H9 (cell line): ENCODE measurements around the gene AACS. TPM values are rescaled to one million over a fixed set of nuclear protein-coding genes. Genes with fewer than 3 reads are reported as not detected.

Source experiments
- DNase-seq: peaks from one replicate; pipeline ENCODE4 v3.0.0-alpha.2; 2017
- H2AFZ ChIP-seq: one replicate; pipeline ENCODE4 v1.6.1; 2013; ENCODE audit warnings: mild to moderate bottlenecking, low read length, control low read depth, moderate library complexity
- H2AK5ac ChIP-seq: 2 replicates; pipeline ENCODE4 v1.6.1; 2013; ENCODE audit warnings: low read length, control low read depth, mixed read lengths; ENCODE audit not compliant: insufficient read length
- H2BK120ac ChIP-seq: one replicate; pipeline ENCODE4 v1.6.1; 2013; ENCODE audit warnings: low read depth, mild to moderate bottlenecking, low read length, control low read depth, inconsistent platforms; ENCODE audit not compliant: poor library complexity, severe bottlenecking
- H2BK12ac ChIP-seq: 2 replicates; pipeline ENCODE4 v1.6.1; 2013; ENCODE audit warnings: low read length, control low read depth, mixed read lengths, low read depth; ENCODE audit not compliant: insufficient read length
- H2BK15ac ChIP-seq: 2 replicates; pipeline ENCODE4 v1.6.1; 2013; ENCODE audit warnings: low read depth, low read length, control low read depth
- H2BK20ac ChIP-seq: one replicate; pipeline ENCODE4 v1.6.1; 2013; ENCODE audit warnings: low read depth, mild to moderate bottlenecking, low read length, control low read depth, inconsistent platforms; ENCODE audit not compliant: poor library complexity, severe bottlenecking
- H2BK5ac ChIP-seq: 2 replicates; pipeline ENCODE4 v1.6.1; 2013; ENCODE audit warnings: low read length, control low read depth, mixed read lengths; ENCODE audit not compliant: insufficient read length
- H3K14ac ChIP-seq: 2 replicates; pipeline ENCODE4 v1.6.1; 2013; ENCODE audit warnings: low read length, control low read depth; ENCODE audit not compliant: insufficient read depth
- H3K18ac ChIP-seq: 2 replicates; pipeline ENCODE4 v1.6.1; 2013; ENCODE audit warnings: low read depth, mild to moderate bottlenecking, mixed read lengths, low read length, control low read depth; ENCODE audit not compliant: insufficient read length
- H3K23ac ChIP-seq: 2 replicates; pipeline ENCODE4 v1.6.1; 2013; ENCODE audit warnings: low read length, control low read depth, mixed read lengths, low read depth; ENCODE audit not compliant: insufficient read length
- H3K23me2 ChIP-seq: 2 replicates; pipeline ENCODE4 v1.6.1; 2013; ENCODE audit warnings: low read depth, mild to moderate bottlenecking, mixed read lengths, low read length, control low read depth; ENCODE audit not compliant: insufficient read length, poor library complexity, severe bottlenecking
- H3K27ac ChIP-seq: 2 replicates; pipeline ENCODE4 v1.5.1; 2013; ENCODE audit warnings: low read length, control low read depth, mixed read lengths, low read depth; ENCODE audit not compliant: insufficient read length
- H3K27me3 ChIP-seq: 2 replicates; pipeline ENCODE4 v1.6.1; 2013; ENCODE audit warnings: low read length, control low read depth, inconsistent platforms; ENCODE audit not compliant: insufficient read depth
- H3K4ac ChIP-seq: 2 replicates; pipeline ENCODE4 v1.6.1; 2013; ENCODE audit warnings: low read depth, mild to moderate bottlenecking, control low read depth, inconsistent platforms, low read length, moderate library complexity
- H3K4me1 ChIP-seq: 2 replicates; pipeline ENCODE4 v1.6.1; 2013; ENCODE audit warnings: low read length, control low read depth, inconsistent platforms; ENCODE audit not compliant: insufficient read depth
- H3K4me2 ChIP-seq: 2 replicates; pipeline ENCODE4 v1.6.1; 2013; ENCODE audit warnings: low read length, control low read depth, mixed read lengths; ENCODE audit not compliant: insufficient read length, insufficient read depth
- H3K56ac ChIP-seq: 2 replicates; pipeline ENCODE4 v1.6.1; 2013; ENCODE audit warnings: low read depth, mild to moderate bottlenecking, mixed read lengths, low read length, control low read depth; ENCODE audit not compliant: insufficient read length
- H3K79me1 ChIP-seq: 2 replicates; pipeline ENCODE4 v1.6.1; 2013; ENCODE audit warnings: low read depth, mild to moderate bottlenecking, moderate library complexity, low read length, control low read depth, inconsistent platforms; ENCODE audit not compliant: insufficient read depth, poor library complexity, severe bottlenecking
- H3K79me2 ChIP-seq: 2 replicates; pipeline ENCODE4 v1.6.1; 2013; ENCODE audit warnings: low read length, control low read depth, inconsistent platforms; ENCODE audit not compliant: insufficient read depth
- H3K9ac ChIP-seq: 2 replicates; pipeline ENCODE4 v1.6.1; 2013; ENCODE audit warnings: low read length, control low read depth, mixed read lengths; ENCODE audit not compliant: insufficient read length; ENCODE audit errors: extremely low read depth
- H3K9me3 ChIP-seq: one replicate; pipeline ENCODE4 v1.6.1; 2013; ENCODE audit warnings: low read depth, low read length, inconsistent platforms; ENCODE audit not compliant: control insufficient read depth
- H3T11ph ChIP-seq: one replicate; pipeline ENCODE4 v1.6.1; 2013; ENCODE audit warnings: mild to moderate bottlenecking, low read length, control low read depth, inconsistent platforms
- H4K20me1 ChIP-seq: one replicate; pipeline ENCODE4 v1.6.1; 2013; ENCODE audit not compliant: control insufficient read depth, insufficient read length, insufficient read depth
- H4K5ac ChIP-seq: 2 replicates; pipeline ENCODE4 v1.6.1; 2013; ENCODE audit warnings: low read depth, mild to moderate bottlenecking, mixed read lengths, low read length, control low read depth; ENCODE audit not compliant: insufficient read length
- H4K8ac ChIP-seq: replicated peaks from 2 replicates; pipeline ENCODE4 v1.6.1; 2013; ENCODE audit warnings: low read length, control low read depth, mixed read lengths, low read depth; ENCODE audit not compliant: insufficient read length
- H4K91ac ChIP-seq: 2 replicates; pipeline ENCODE4 v1.6.1; 2013; ENCODE audit warnings: low read depth, mild to moderate bottlenecking, moderate library complexity, mixed read lengths, low read length, control low read depth; ENCODE audit not compliant: insufficient read length
- H3K27ac Mint-ChIP-seq, 3 experiments: 2 replicates in 2 of 3; 3 replicates in 1 of 3; pipeline ENCODE4 v1.8.0; 2020 to 2021; ENCODE audit warnings: mixed read lengths in 3 of 3, mild to moderate bottlenecking in 1 of 3, moderate library complexity in 1 of 3
- H3K27me3 Mint-ChIP-seq: 2 replicates; pipeline ENCODE4 v1.8.0; 2021; ENCODE audit warnings: low read depth, mild to moderate bottlenecking, moderate library complexity, mixed read lengths
- H3K36me3 Mint-ChIP-seq, 3 experiments: 2 replicates in 2 of 3; 3 replicates in 1 of 3; pipeline ENCODE4 v1.8.0; 2020 to 2021; ENCODE audit warnings: low read depth in 3 of 3, mixed read lengths in 3 of 3; ENCODE audit not compliant: insufficient read depth in 1 of 3
- H3K4me1 Mint-ChIP-seq, 2 experiments: 2 replicates each; pipeline ENCODE4 v1.8.0; 2020; ENCODE audit warnings: mixed read lengths in 2 of 2
- H3K4me3 Mint-ChIP-seq, 2 experiments: 2 replicates in 1 of 2; 3 replicates in 1 of 2; pipeline ENCODE4 v1.8.0; 2020 to 2021; ENCODE audit warnings: mild to moderate bottlenecking in 2 of 2, mixed read lengths in 2 of 2, moderate library complexity in 1 of 2
- H3K9me3 Mint-ChIP-seq, 2 experiments: 2 replicates in 1 of 2; 3 replicates in 1 of 2; pipeline ENCODE4 v1.8.0; 2020; ENCODE audit warnings: mild to moderate bottlenecking in 2 of 2, mixed read lengths in 2 of 2, moderate library complexity in 1 of 2
- WGBS: extraction: QIAGEN DNeasy Blood & Tissue Kit; methylation state at CpG from one replicate; pipeline ENCODE4 v1.1.7; 2013; ENCODE audit warnings: missing lambda C conversion rate, low lambda C conversion rate, mixed read lengths; ENCODE audit not compliant: insufficient read length; ENCODE audit errors: extremely low coverage; 5-methylcytosine and 5-hydroxymethylcytosine counted together
- total RNA-seq: library from RNA; stranded (reverse); gene quantifications from 2 replicates; pipeline ENCODE4 v1.2.1, GENCODE V29; 2021
- TF ChIP-seq, protein P1 (sequence below): fragments of 200-600 bp; sonication (generic); conservative IDR thresholded peaks from 3 replicates; pipeline ENCODE4 v1.8.0; 2021; ENCODE audit warnings: antibody characterized with exemption, mild to moderate bottlenecking

The AACS gene
- total RNA-seq, 1 experiment from 2014 or later, result 35.0 TPM

DNA sequence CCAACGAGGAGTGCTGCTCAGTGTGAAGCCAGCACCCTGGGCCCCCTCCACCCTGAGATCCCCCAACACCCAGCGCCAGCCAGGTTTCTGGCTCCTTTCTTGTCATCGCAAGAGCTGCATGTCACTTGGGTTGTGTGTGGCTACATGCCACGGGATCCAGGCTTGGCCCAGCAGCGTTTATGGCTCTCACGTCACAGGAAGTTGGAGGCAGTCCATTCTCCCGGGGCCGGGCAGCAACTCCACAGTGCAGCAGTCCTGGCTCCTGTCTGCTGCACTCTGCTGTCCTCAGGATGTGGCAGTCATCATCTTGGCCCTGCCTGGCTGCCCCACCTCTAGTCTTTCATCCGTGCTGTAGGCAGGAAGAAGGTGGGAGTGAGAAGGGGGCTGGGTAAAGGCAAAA, 78.3 kb downstream of the AACS start:
- H3K56ac ChIP-seq, result no peak overlapping the region
- Mint-ChIP-seq H3K27me3 (peaks cover 9% of the 10 kb centered on the region), H3K4me1 (peaks cover 16 to 17% of the 10 kb centered on the region in 2 experiments), H3K9me3 (no peaks in the 10 kb centered on the region), H3K4me3 (no peak overlapping the region), H3K27ac (peak overlapping the region in 1 of 3 experiments; percentile 84; a peak in 1 of 7 replicates), H3K36me3 (peaks cover 0 to 4% (median 0%) of the 10 kb centered on the region in 3 experiments; a peak in 1 of 7 replicates)
- no peaks in the 10 kb centered on the region for H3K79me2 ChIP-seq
- WGBS, result no CpG with 5 or more reads among the region's 9 CpGs
- H3K4me2 ChIP-seq, result no peak overlapping the region
- H4K91ac ChIP-seq, result no peak overlapping the region
- no peak overlapping the region for H3K4ac ChIP-seq
- H2AFZ ChIP-seq, result no peak overlapping the region
- H3K23ac ChIP-seq, result no peak overlapping the region
- no peaks in the 10 kb centered on the region for H3K79me1 ChIP-seq
- no peaks in the 10 kb centered on the region for H3K4me1 ChIP-seq
- no peaks in the 10 kb centered on the region for H3K23me2 ChIP-seq
- H4K8ac ChIP-seq, result no peak overlapping the region
- H3K14ac ChIP-seq, result no peak overlapping the region
- DNase-seq, result no peak
- TF ChIP-seq, protein P1, sequence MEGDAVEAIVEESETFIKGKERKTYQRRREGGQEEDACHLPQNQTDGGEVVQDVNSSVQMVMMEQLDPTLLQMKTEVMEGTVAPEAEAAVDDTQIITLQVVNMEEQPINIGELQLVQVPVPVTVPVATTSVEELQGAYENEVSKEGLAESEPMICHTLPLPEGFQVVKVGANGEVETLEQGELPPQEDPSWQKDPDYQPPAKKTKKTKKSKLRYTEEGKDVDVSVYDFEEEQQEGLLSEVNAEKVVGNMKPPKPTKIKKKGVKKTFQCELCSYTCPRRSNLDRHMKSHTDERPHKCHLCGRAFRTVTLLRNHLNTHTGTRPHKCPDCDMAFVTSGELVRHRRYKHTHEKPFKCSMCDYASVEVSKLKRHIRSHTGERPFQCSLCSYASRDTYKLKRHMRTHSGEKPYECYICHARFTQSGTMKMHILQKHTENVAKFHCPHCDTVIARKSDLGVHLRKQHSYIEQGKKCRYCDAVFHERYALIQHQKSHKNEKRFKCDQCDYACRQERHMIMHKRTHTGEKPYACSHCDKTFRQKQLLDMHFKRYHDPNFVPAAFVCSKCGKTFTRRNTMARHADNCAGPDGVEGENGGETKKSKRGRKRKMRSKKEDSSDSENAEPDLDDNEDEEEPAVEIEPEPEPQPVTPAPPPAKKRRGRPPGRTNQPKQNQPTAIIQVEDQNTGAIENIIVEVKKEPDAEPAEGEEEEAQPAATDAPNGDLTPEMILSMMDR, result no peak
- H2BK5ac ChIP-seq, result no peak overlapping the region
- H3K27me3 ChIP-seq, result no peaks in the 10 kb centered on the region
- no peaks in the 10 kb centered on the region for H4K20me1 ChIP-seq
- H3K27ac ChIP-seq, result no peak overlapping the region
- no peak overlapping the region for H2AK5ac ChIP-seq
- no peak overlapping the region for H3K9ac ChIP-seq
- no peak overlapping the region for H3T11ph ChIP-seq
- H2BK20ac ChIP-seq, result no peak overlapping the region
- no peak overlapping the region for H4K5ac ChIP-seq
- no peak overlapping the region for H3K18ac ChIP-seq
- no peaks in the 10 kb centered on the region for H3K9me3 ChIP-seq
- H2BK15ac ChIP-seq, result no peak overlapping the region
- H2BK12ac ChIP-seq, result no peak overlapping the region
- H2BK120ac ChIP-seq, result no peak overlapping the region
